ENCODE results near the gene FGF3.

DNA sequence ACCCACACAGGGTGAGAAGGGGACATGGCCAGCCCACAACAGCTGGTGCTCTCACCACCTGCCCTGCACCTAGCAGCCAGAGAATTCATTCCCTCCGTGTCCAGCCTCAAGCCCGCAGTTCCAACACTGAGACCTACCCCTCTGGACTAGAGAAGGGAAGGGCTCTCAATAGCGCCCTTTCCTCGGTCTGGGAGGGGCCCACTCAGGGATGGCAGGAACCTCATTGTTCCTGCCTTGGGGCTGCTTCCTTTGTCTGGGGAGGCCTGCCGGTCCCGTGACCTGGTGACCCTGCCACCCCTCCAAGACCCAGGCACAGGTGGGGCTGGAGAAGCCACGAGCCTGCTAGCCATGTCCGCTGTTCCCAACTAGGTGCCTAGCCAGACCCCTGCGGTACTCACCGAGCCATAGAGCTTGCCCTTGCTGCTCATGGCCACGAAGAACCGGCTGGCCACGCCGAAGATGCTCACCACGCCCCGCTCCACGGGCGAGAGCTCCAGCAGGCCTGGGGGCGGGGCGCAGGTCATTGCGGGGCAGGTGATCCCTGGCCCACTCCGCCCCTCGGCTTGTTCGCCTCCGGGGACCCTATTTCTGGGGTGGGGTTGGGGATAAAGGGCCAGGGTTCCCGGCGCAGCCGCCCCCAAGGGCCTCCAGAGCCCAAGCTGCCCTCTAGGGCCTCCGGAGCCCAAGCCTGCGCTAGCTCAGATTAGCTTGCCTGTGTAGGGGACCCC lies 45.4 kb downstream of the FGF3 start:
- TF ChIP-seq, protein P1, sequence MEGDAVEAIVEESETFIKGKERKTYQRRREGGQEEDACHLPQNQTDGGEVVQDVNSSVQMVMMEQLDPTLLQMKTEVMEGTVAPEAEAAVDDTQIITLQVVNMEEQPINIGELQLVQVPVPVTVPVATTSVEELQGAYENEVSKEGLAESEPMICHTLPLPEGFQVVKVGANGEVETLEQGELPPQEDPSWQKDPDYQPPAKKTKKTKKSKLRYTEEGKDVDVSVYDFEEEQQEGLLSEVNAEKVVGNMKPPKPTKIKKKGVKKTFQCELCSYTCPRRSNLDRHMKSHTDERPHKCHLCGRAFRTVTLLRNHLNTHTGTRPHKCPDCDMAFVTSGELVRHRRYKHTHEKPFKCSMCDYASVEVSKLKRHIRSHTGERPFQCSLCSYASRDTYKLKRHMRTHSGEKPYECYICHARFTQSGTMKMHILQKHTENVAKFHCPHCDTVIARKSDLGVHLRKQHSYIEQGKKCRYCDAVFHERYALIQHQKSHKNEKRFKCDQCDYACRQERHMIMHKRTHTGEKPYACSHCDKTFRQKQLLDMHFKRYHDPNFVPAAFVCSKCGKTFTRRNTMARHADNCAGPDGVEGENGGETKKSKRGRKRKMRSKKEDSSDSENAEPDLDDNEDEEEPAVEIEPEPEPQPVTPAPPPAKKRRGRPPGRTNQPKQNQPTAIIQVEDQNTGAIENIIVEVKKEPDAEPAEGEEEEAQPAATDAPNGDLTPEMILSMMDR (IDR thresholded peaks at IDR 0.05) = no peak
- TF ChIP-seq POLR2A (IDR thresholded peaks at IDR 0.05) = no peak

Measured in Peyer's patch (tissue), 4 donors.